ENCODE measurements around the gene PDCD6IP.
"Not testable (repeated sequence)": the region's sequence is repeated elsewhere in the genome, so short reads cannot be mapped to it uniquely, and the experiment has no call there.

PDCD6IP gene

GRCh38 chr3:33795856-33796536 lies 2.4 kb upstream of the PDCD6IP start:
- DNase-seq = no peak

- DNase-seq = no peak
Observed at GRCh38 chr3:33798113-33798417, 365 bp upstream of the PDCD6IP start.

- DNase-seq = no peak
Observed at GRCh38 chr3:33799202-33799551, 747 bp downstream of the PDCD6IP start.

- DNase-seq = no peak
Observed at GRCh38 chr3:33803252-33803651, 4.8 kb downstream of the PDCD6IP start.

DNA sequence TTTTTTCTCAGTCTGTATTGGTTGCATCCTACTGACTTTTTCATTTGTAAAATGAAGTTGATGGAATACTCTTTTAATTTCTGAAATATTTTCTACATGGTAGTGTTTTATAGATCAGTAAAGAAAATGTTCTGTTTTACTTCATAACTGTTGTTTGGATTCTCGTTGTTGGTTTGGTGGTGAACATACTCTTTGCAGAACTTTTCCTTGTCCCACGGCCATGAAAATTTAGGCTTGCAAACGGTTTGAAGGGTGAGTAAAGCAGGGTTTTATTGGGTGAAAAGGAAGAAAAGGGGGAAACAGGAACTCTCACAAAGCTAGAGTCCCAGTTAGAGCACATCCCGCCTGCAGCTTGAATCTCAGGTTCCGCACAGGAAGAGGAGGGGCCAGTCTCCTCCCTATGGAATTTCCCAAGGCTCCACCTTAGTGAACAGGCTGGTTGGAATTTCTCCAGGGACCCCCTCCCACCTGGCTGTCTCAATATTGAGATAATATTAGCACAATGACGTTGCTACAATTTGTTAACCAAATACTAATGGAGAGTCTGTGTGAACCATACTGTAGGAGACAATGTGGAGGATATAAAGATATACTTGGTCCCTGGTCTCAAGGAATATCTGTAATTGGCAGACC lies 5.6 kb downstream of the PDCD6IP start:
- no peak for DNase-seq

DNA sequence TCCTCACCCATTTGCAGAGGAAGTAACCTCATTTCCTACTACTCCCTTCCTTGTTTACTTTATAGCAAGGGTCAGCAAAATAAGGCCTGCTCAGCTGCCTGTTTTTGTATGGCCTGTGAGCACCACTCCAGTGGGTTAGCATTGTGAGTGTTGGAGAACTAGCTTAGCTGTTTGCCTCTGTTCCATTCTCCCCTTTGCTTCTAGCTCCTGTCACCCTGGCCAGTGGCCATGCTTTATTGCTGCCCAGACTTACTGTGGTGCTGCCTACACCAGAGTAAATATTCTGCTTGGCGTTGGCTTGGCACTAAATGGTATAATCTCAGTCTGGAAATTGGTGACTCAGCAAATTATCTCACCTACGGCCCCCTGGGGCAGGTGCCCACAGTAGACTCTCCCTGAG lies 8.8 kb downstream of the PDCD6IP start:
- DNase-seq = no peak

DNA sequence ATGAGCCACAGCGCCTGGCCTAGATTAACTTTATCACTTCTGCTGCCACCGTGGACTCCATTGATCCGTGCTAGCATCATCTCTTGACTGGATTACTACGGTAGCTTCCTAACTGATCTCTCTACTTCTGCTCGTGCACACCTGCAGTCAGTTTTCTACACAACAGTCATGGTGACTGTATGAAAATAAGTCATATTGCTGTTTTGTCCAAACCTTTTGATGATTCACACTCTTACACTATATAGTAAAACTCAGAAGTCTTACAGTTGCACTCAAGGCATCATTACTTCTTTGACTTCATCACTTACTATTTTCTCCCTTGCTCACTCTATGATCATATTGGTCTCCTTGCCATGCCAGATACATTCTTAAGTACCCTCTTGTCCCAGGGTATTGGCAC lies 10.1 kb downstream of the PDCD6IP start:
- no peak for DNase-seq

DNA sequence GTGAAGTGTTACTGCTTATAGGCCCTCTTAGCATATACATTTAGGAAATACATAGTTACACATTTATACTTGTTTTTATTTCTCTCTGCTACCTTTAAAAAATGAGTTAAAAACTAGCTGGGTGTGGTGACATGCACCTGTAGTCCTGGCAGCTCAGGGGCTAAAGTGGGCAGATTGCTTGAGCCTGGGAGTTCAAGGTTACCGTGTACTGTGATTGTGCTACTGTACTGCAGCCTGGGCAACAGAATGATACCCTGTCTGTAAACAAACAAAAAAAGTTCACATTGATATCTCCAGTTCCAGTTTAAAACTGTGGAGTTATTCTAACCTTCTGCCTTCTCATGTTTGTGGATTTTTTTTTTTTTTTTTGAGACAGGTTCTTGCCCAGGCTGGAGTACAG lies 12.1 kb downstream of the PDCD6IP start:
- no peak for DNase-seq

- no peak for DNase-seq
Observed at GRCh38 chr3:33821989-33822388, 23.6 kb downstream of the PDCD6IP start.

DNA sequence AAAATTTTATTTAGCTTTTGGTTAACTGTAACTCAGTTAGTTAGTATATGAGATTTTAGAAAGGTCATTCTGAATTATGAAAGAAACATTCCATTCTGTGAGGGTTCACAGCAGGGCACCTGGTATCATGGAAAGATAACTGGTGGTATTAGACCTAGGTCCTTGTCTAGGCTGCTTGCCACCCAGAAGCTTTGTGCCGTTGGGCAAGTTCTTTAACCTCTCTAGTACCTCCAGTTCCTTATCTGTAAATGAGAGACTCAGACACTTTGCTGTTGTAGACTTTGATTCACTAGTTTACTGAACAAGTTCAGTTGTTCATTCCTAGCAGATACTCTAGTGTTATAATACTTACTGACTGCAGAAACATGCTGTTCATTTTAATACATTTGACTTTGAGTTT lies 25.4 kb downstream of the PDCD6IP start:
- no peak for DNase-seq

GRCh38 chr3:33825111-33825510 lies 26.7 kb downstream of the PDCD6IP start:
- no peak for DNase-seq

DNA sequence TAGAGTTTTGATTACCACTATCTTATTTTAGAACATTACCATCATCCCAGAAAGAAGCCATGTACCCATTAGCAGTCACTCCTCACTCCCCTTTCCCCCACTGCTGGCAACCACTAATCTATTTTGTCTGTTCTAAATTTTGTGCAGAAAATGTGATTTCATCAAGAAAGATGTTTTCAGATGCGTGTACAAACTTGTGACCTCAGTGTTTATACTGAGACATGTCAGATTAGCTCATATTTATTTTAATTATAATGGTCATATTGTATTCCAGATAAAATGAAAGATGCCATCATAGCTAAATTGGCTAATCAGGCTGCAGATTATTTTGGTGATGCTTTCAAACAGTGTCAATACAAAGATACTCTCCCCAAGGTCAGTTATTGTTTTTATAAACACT lies 27.8 kb downstream of the PDCD6IP start:
- no peak for DNase-seq

DNA sequence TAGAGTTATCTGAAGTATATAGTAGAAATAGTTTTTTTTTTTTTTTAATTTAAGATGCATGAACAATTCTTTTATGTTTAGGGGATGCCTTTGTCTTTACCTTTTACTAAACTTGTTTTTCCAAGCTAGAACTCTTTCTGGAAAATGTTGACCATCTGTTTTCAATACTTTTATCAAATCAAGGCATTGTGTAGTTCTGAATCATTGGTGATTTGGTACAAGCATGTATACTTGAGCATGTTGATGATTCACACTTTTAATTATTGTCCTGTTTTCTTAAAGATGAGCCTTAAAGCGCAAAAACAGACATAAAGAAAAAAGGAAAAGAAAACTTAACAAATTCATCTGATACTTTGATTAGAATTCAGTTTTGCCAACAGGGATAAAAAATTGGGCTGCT lies 28.3 kb downstream of the PDCD6IP start:
- DNase-seq = no peak

DNA sequence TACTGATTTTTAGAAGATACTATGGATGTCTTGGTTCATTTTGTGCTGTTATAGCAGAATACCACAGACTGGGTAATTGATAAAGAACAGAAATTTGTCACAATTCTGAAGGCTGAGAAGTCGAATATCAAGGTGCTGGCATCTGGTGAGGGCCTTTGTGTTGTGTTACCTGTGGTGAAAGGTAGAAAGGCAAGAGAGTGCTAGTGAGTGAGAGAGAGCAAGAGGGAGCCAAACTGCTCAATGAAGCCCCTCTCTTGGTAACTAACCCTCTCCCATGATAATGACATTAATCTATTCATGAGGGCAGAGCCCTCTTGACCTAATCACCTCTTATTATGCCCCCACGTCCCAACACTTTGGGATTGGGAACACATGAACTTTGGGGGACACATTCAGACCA lies 31.3 kb downstream of the PDCD6IP start:
- no peak for DNase-seq

GRCh38 chr3:33831053-33831452 lies 32.6 kb downstream of the PDCD6IP start:
- no peak for DNase-seq

DNA sequence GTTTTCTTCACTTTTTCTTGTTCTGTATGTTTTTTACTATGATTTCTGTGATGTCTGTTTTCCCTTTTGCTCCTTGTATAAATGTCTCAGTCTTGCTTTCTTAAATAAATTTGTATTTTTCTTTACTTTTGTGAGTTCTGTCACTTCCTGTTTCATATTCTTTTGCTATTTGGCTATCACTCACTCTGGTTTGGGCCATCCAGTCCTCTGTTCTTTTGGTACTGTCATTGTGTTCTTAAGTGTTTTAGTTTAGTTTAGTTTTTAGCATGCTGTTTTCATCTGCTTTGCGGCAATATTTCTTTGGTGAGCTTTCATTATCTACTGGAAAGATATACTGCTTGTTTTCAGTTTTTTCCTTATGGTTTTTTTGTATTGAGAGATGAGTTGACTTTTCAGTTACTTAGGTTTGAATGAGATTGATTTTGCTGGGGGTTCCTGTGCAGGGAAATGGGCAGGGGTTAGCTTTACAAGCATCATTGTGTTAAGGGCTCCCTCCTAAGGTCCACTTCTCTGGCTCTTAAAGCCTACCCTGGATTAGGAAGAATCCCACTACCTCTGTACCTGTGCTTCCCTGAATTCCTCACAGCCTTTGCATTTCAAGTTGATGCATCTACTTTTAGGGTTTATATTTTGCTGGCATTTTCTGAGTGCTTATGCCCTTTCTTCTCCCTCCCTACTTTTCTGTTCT lies 35.1 kb downstream of the PDCD6IP start:
- DNase-seq = no peak

GRCh38 chr3:33834096-33834453 lies 35.6 kb downstream of the PDCD6IP start:
- no peak for DNase-seq

- not testable (repeated sequence) for DNase-seq
Observed at GRCh38 chr3:33837182-33837581, 38.8 kb downstream of the PDCD6IP start.

- DNase-seq = no peak
Observed at GRCh38 chr3:33839283-33839682, 40.9 kb downstream of the PDCD6IP start.

DNA sequence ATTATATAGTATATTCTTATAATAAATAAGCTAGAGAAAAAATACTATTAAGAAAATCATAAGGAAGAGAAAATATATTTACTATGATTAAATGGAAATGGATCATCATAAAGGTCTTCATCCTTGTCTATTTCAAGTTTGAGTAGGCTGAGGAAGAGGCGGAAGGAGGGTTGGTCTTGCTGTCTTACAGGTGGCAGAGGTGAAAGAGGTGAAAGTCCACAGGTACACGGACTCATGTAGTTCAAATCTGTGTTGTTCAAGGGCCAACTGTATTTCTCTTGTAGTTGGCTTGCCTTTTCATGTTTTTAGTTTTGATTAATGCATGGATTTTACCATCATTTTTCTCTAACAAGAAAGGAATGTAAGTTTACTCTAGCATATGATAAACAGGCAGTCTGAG lies 41.7 kb downstream of the PDCD6IP start:
- DNase-seq = no peak

DNA sequence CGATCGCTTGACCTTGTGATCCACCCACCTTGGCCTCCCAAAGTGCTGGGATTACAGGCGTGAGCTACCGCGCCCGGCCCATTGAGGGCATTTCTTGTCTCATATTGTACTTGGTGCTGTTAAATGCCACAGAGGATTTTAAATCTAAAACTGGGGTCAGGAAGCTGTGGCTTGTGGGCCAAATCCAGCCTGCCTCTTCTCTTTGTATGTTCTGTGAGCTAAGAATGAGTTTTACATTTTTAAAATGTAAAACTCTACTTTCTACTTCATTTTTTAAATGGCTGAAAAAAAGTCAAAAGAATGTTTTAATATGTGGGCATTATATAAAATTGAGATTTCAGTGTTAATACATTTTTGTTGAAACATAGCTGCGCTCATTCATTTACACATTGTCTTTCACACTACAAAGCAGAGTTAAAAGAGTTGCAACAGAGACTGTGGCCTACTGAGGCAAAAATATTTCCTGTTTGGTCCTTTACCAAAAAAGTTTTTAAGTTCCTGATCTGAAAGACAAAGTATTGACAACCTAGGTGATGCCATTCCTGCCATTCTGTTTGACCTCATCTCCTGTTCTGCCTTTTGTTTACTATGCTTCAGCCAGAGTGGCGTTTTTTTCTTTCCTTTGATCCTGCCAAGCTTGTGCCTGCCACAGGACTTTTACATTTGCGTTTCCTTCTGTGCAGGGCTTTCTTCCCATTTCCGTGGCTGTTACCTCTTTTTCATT lies 50.4 kb downstream of the PDCD6IP start:
- DNase-seq = no peak

DNA sequence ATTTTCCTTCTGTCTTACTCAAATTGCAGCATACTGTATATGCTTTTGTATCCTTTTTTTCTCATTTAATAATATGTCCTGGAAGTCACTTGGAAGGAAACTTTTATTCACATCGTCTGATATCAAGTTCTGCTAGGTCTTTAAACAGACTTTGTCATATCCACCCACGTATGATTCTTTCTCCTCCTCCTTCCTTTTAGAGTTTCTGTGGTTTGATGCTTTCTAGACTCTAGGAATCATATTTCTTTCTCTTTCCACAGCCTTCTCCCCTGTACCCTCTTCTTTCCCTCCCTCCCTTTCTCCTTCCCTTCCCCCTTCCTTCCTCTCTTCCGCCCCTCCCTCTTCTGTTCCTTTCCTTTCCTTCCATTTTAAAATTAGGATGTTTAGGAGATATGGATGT lies 52.2 kb downstream of the PDCD6IP start:
- DNase-seq = not testable (repeated sequence)

DNA sequence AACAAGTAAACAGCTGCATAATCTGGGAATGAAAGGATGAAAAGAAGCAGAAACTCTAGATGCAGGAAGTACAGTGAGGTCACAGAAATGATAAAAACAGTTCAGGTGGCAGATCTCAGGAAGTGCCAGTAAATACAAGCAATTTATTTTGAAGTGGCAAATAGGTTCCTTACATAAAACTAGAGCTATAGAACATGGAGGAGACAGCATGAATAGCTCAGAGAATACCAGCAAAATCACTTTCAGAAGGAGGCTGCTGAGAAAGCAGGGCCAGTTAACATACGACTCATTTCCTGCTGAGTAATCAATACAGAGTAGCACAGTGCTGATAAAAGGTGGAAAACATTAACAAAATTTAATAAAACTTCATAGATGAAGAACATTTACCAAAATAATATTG lies 57.0 kb downstream of the PDCD6IP start:
- not testable (repeated sequence) for DNase-seq

- no peak for DNase-seq
Observed at GRCh38 chr3:33855884-33856546, 57.6 kb downstream of the PDCD6IP start.

Data from activated gamma-delta T cell treated with Interleukin-2 at 50 U/mL for 16 hours (primary cell).